CD4-positive, alpha-beta T cell treated with Interferon gamma for 1 hour (primary cell): ENCODE results near the gene DIO1.
A peak's percentile ranks its signal among the peaks of the same experiment; 100 is the strongest.
"Not testable (repeated sequence)": the region's sequence is repeated elsewhere in the genome, so short reads cannot be mapped to it uniquely, and the experiment has no call there.

Experiments
- DNase-seq: peaks from one replicate; pipeline ENCODE4 v3.0.0-alpha.2; 2020

Gene DIO1

DNA sequence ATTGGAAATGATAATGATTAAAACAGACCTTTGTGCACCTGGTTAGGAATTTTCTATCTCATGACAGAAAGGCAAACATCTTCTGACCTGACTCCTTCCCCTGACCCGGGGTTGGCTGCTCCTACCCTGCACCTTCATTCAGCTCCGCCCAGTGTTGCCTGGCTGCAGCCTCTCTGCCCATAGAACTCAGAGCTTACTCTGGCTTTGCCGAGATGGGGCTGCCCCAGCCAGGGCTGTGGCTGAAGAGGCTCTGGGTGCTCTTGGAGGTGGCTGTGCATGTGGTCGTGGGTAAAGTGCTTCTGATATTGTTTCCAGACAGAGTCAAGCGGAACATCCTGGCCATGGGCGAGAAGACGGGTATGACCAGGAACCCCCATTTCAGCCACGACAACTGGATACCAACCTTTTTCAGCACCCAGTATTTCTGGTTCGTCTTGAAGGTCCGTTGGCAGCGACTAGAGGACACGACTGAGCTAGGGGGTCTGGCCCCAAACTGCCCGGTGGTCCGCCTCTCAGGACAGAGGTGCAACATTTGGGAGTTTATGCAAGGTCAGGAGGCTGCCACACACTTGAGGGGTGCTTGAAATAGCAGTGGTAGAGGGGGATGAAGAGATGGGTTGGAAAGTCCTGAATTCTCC is at the start of gene DIO1:
DIO1 (plus strand) TSS at position 189 of the 638 bp plus-strand sequence; CDS start at position 213, 24 bp downstream.
- DNase-seq: no peak

DNA sequence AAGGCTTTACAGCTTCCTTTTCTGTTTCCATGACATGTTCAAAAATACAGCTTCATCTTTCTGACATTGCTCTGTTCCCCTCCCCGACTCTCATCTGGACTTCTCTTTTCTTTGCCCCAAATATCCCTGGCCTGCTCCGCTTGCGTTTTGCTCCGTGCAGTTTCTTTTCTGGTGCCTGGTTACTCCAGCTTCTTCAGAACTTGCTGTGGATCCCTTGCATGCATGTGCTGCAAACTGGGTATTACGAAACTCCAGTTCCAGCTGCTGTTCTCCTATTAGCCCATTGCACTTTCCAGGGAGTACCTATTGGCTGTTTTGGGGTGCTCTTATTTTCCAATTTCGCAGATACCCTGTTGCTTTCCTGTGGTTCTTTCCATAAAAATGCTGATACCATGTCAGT is 46.0 kb upstream of the DIO1 start:
- no peak for DNase-seq

DNA sequence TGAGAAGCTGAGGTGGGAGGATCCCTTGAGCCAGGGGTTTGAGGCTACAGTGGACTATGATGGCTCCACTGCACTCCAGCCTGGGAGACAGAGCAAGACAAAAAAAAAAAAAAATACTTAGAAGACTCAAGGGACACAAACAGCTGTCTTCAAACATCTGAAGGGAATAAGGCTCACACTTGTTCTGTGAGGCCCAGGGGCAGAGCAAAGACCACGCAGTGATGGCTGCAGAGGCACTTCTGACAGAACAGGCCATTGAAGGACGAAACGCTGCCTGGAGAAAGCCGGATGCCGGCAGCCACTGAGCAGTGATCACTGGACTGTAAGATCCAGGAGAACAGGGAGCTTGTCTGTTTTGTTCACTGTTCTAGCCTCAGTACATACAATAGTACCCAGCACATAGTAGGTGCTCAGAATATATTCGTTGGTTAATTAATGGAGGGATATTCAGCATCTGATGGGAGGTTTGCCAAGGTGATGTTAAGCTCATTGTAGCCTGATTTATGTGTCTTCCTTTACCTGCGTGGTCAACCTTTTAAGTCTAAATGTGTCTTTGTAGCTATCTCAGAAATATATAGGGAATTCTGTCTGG is 43.8 kb upstream of the DIO1 start:
- no peak for DNase-seq

GRCh38 chr1:53851571-53852285 is 42.3 kb upstream of the DIO1 start:
- DNase-seq: no peak

DNA sequence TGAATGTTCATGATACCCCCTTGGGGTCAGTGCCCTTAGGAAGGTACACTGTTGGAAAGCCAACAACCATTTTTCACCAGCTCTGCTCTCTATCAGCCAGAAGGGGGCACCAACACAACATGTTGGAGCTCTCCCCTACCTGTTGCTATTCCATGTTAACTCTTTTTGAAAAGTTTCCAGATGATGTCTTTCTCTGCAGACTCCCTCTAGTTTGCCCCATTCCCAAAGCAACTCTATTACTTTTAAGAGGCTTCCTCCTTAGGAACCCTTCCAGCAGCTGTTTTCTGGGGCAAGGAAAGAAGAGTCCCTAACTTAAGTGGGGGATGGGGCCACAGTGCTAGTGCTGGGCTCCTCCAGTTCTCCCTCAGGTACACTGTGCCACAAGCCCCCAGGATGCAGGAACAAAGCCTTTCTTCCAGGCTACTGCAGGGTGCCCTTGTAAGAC is 33.0 kb upstream of the DIO1 start:
- peak; percentile 41 for DNase-seq

- DNase-seq: no peak
Measured at GRCh38 chr1:53862507-53862906, 31.5 kb upstream of the DIO1 start.

DNA sequence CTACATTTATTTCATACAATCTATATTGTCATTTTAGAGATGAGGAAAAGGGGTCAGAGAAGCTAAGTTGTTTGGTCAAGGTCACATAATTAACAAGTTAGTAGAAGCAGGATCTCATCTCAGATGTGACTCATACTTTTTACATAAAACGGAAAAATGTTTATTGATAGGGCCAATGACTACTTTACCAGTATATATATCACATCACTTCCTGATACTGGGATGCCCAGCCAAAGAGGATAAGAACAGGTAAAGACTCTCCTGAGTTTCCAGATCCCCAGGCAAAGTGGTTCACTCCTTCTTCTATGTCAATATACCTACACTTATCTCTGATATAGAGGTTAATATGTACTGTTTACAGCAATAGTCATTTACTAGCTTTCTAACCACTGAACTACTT is 25.4 kb upstream of the DIO1 start:
- DNase-seq: no peak

- DNase-seq: peak; percentile 14
Measured at GRCh38 chr1:53869454-53870117, 24.4 kb upstream of the DIO1 start.

GRCh38 chr1:53871221-53871620 is 22.8 kb upstream of the DIO1 start:
- no peak for DNase-seq

- DNase-seq: no peak
Measured at GRCh38 chr1:53871773-53872484, 22.1 kb upstream of the DIO1 start.

- DNase-seq: not testable (repeated sequence)
Measured at GRCh38 chr1:53875150-53875549, 18.8 kb upstream of the DIO1 start.

- DNase-seq: no peak
Measured at GRCh38 chr1:53878492-53879105, 15.4 kb upstream of the DIO1 start.

DNA sequence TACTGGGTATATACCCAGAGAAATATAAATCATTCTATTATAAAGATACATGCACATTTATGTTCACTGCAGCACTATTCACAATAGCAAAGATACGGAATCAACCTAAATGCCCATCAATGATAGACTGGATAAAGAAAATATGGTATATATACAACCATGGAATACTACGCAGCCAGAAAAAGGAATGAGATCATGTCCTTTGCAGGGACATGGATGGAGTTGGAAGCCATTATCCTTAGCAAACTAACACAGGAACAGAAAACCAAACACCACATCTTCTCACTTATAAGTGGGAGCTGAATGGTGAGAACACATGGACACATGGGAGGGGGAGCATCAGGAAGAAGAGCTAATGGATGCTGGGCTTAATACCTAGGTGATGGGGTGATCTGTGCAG is 12.1 kb upstream of the DIO1 start:
- not testable (repeated sequence) for DNase-seq

- DNase-seq: not testable (repeated sequence)
Measured at GRCh38 chr1:53883600-53883999, 10.4 kb upstream of the DIO1 start.

DNA sequence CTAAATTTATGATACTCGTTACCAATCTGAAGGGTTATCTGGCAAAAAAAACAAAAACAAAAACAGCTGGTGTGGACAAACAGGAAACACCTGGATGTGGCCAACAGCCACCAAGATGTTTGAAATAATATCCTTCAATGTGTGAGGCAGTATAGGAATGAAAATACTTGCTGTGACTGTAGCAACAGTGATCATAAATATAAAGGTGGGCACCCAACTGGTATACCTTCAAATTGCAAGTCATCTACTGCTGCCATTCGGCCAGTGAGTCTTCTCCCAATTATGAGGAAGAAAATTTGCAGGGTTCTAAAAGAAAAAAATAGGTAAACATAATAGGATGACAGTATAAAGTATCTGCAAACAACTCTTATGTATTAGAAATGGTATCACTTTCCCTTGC is 5.3 kb upstream of the DIO1 start:
- no peak for DNase-seq

DNA sequence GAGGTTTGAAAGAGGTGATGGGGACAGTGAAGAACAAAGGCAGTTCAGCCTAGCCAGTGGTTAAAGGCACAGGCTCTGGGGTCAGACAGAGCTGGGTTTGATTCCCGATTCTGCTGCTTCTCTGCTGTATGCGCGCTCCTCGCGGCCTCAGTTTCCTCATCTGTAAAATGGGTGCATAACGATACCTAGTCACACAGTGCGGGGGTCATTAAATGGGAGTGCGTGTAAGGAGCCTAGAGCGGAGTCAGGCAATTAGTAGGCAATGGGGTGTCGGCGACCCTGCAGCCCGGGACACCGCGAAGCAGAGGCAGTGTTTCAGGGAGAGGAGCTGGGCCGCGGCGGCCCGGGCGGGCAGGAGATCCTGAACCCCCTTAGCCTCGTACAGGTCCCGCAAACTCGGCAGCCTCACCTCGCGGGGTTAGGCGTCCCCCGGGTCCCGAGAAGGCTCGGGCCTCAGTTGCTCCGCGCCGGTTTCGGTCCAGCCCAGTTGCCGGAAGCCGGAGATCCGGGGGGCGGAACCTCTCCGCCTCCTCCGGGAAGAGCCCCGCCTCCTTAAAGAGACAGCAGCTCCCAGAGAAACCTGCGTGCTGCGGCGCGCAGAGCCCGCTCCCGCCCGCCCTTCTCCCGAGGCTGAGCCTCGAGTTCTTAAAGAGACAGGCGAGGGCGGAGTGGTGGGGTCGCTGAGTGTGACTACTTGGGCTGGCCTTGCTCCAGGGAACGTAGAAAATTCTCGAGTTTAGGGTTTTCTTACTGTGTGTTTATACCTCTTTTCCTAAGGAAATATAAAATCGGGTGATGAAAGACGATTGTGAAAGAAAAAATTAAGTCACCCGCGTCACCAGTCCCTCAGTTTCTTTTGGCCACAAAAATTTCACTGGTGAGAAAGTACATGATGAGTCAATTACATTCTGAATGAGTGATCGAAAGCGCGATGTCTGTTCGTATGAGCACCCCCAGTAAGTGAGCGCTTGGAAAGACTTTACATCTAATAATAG is 4.4 kb upstream of the DIO1 start, which contains the start of gene YIPF1:
YIPF1 (minus strand) TSS at position 494 of the 995 bp plus-strand sequence. CDS start 860 bp downstream, outside the sequence.
- peak; percentile 84 for DNase-seq

DNA sequence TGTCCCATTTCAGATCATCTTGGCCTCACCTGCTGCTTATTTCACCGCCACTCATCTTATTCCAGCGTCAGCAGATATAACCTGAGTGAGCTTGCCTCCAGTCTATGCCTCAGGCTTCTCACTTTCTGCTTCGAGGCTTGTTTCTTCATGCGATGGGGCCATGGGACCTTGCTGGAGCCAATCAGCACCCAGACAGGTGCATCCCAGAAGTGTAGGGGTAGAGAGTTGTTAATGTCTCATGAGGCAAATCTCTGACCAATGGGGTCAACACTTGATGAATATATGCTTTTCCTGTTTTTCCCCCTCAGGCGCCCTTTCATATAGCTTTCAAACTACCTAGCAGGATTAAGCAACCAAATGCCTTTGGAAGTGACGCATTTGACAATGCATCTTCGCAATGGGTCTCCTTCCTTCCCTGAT is 3.5 kb upstream of the DIO1 start:
- no peak for DNase-seq

DNA sequence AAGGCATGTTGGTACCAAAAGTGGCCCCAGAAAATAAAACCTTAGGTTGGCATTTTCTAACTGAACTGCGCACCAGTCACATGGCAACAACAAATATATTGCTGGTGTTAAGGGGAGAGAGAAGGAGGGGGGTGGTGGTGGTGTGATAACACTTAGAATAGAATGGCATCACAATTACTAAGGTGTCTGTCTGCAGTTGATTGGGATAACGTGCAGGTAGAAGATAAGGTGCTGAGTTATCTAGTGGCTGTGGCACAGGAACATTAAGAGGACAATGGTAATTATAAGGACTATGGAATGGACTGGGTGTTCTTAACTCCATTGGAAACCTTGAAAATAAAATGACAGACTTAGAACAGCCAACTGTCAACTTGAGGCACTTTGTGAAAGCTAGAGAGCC is 3.0 kb upstream of the DIO1 start:
- DNase-seq: no peak

GRCh38 chr1:53891678-53892077 is 2.3 kb upstream of the DIO1 start:
- DNase-seq: no peak

DNA sequence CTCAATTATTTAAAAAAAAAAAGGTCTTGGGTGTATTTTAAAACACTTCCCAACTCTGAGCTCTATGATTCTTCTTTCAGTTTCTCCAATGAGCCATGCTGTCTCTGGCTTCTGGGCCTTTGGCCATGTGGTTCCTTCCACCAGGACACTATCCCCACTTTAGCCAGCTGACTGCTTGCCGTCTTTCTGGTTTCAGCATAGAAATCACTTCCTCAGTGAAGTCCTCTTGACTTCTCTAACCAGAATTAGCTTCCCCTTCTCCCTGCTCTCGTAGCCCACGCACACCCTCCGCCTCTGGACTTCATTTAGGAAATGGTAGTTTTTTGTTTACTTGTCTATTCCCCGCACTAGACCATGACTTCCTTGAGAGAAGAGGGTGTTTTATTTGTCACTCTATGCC is 1.1 kb upstream of the DIO1 start:
- DNase-seq: peak; percentile 22

DNA sequence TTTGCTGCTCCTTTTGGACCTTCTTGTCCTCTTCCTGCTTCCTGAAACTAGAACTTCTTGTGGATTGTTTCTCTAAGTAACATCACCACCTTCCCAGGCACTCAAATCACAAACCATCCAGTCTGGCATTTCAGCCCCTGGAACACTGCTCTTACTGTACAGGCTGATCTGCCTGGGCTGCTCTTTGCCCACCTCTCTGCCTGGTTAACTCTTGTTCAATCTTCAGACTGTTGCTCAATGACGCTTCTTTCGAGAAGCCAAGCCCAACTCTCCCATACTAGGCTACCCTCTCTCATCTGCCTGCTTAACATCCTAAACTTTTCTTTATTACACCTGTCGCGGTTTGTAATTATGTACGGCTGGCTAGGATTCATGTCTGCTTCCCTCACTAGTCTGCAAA is 657 bp downstream of the DIO1 start:
- no peak for DNase-seq
